Tibial artery (tissue), 4 donors: ENCODE results near the gene DTNB.

Experiments used
- DNase-seq, 2 donors: peaks; one replicate each; pipeline ENCODE4 v3.0.0-alpha.2; 2019
- H3K27ac ChIP-seq, 2 donors: fragments of 200-600 bp; sonication (generic) in 1 of 2; 1 replicate in 1 of 2; 2 replicates in 1 of 2; pipeline ENCODE4 v1.5.1; 2018 to 2019; ENCODE audit warnings: mild to moderate bottlenecking in 1 of 2
- H3K27me3 ChIP-seq, 2 donors: fragments of 200-600 bp; sonication (generic) in 1 of 2; one replicate each; pipeline versions ENCODE4 v1.5.1 to v1.6.0; 2016 to 2019
- H3K36me3 ChIP-seq, 3 donors: fragments of 200-600 bp; sonication (generic) in 2 of 3; one replicate each; pipeline ENCODE4 v1.5.1; 2016 to 2019; ENCODE audit warnings: mild to moderate bottlenecking in 2 of 3
- H3K4me1 ChIP-seq, 4 donors: fragments of 200-600 bp; sonication (generic) in 2 of 4; 1 replicate in 3 of 4; 2 replicates in 1 of 4; pipeline ENCODE4 v1.5.1; 2016 to 2019
- H3K4me3 ChIP-seq, 2 donors: fragments of 200-600 bp; sonication (generic) in 1 of 2; 1 replicate in 1 of 2; 2 replicates in 1 of 2; pipeline ENCODE4 v1.5.1; 2018 to 2019; ENCODE audit warnings: mild to moderate bottlenecking in 2 of 2
- H3K9me3 ChIP-seq, 3 donors: fragments of 200-600 bp; sonication (generic) in 1 of 3; one replicate each; pipeline ENCODE4 v1.5.1; 2016 to 2019
- CTCF ChIP-seq, 2 experiments: fragments of 200-600 bp in 1 of 2; fragments of 450-650 bp in 1 of 2; IDR thresholded peaks; one replicate each; pipeline ENCODE4 v1.5.1; 2017 to 2019; ENCODE audit warnings: antibody characterized with exemption in 2 of 2, mild to moderate bottlenecking in 1 of 2, moderate library complexity in 1 of 2
- intact Hi-C: fragments of 100-400 bp; cut with DNase I; formaldehyde crosslinking; loops from one replicate; pipeline ENCODE4 v1.15.0; 2023; ENCODE audit warnings: low total_unique reads

DTNB gene

DNA sequence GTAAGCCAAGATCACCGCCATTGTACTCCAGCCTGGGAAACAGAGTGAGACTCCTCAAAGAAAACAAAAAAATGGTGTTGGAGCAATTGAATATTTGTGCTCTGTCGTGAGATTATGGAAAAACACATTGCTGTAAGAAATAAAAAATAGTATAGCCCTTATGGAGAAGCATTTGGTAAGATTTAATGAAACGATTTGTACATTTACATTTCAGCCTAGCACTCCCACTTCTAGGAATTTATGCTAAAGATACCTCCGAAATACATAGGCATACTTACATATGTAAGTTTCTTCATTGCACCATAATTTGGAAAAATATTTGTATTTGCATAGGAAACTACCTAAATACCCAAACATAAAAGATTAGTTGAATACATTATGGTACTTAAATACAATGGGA, 8.7 kb upstream of the DTNB start:
- Histone ChIP-seq H3K9me3 (no peaks in the 10 kb centered on the region), H3K27me3 (peaks cover 0 to 2% of the 10 kb centered on the region in 2 donors), H3K27ac (no peak overlapping the region), H3K36me3 (no peaks in the 10 kb centered on the region), H3K4me1 (no peaks in the 10 kb centered on the region), H3K4me3 (no peak overlapping the region)
- no peak for TF ChIP-seq CTCF (IDR thresholded peaks at IDR 0.05)
- no peak for DNase-seq
- intact Hi-C loops, result no loop called here

- Histone ChIP-seq H3K36me3 (no peaks in the 10 kb centered on the region), H3K4me3 (no peak overlapping the region), H3K9me3 (no peaks in the 10 kb centered on the region), H3K27ac (no peak overlapping the region), H3K4me1 (peaks cover 0 to 12% (median 1%) of the 10 kb centered on the region in 4 donors), H3K27me3 (peaks cover 0 to 2% of the 10 kb centered on the region in 2 donors)
- intact Hi-C loops, result no loop called here
- no peak for TF ChIP-seq CTCF (IDR thresholded peaks at IDR 0.05)
- DNase-seq, result no peak
Observed at GRCh38 chr2:25677877-25678276, 4.5 kb upstream of the DTNB start.

- no peaks in the 10 kb centered on the region for H3K36me3 ChIP-seq
- H3K4me1 ChIP-seq, result peaks cover 0 to 24% (median 8%) of the 10 kb centered on the region in 4 donors
- no peaks in the 10 kb centered on the region for H3K9me3 ChIP-seq
- TF ChIP-seq CTCF (IDR thresholded peaks at IDR 0.05), result no peak
- no peaks in the 10 kb centered on the region for H3K27me3 ChIP-seq
- peak overlapping the region; percentile 86 to 87 for H3K27ac ChIP-seq
- peak overlapping the region; percentile 70 to 99 for H3K4me3 ChIP-seq
- intact Hi-C loops, result no loop called here
- no peak for DNase-seq
Observed at GRCh38 chr2:25674077-25674362, 643 bp upstream of the DTNB start.

DNA sequence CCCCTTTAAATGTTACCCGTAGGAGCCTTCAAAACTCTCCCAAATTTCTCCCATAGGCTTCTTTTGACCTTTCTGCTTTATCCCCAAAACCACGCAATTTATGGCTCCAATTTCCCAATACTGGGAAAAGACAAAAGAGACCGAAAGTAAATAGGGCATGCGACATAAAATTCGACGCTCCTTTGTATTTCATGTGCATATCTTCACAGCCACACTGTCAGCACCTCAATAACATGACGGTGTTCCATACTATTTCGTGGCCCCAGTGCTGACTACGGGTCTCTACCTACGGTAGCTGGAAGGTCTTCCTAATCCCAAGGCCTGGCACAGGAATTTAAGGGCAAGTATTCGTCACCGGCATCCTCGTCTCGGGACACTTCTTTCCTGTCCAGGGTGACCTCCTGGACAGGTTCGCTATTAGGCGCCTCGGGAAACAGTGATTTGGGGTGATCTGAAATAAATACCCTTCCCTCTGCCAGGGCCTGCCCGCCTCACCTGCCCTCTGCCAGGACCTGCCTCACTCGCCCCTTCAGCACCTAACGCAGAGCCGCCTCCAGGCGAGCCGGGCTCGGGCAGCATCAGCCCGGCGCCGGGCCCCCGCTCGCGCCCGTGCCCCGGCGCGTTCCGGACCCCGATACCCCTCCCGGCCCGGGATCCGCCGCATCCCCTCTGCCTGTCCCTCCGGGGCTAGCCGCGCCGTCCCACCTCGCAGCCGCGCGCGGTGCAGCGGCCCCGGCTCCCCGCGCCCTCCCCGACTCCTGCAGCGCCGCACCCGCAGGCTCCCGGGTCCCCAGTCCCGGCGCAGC, 680 bp downstream of the DTNB start:
- Histone ChIP-seq H3K4me3 (peak overlapping the region; percentile 70 to 99), H3K9me3 (no peaks in the 10 kb centered on the region), H3K36me3 (no peaks in the 10 kb centered on the region), H3K27ac (peak overlapping the region; percentile 77 to 87), H3K27me3 (no peaks in the 10 kb centered on the region), H3K4me1 (peaks cover 0 to 24% (median 8%) of the 10 kb centered on the region in 4 donors)
- intact Hi-C loops, result no loop called here
- peak; percentile 48 to 77 for DNase-seq
- TF ChIP-seq CTCF (IDR thresholded peaks at IDR 0.05), result no peak

- Histone ChIP-seq H3K27ac (no peak overlapping the region), H3K36me3 (no peaks in the 10 kb centered on the region), H3K4me3 (no peak overlapping the region), H3K27me3 (no peaks in the 10 kb centered on the region), H3K9me3 (no peaks in the 10 kb centered on the region), H3K4me1 (peaks cover 0 to 24% (median 8%) of the 10 kb centered on the region in 4 donors)
- intact Hi-C loops, result no loop called here
- TF ChIP-seq CTCF (IDR thresholded peaks at IDR 0.05), result no peak
- DNase-seq, result no peak
Observed at GRCh38 chr2:25671622-25672021, 1.8 kb downstream of the DTNB start.
